Glomerular endothelial cell (primary cell): ENCODE data around the gene ZNF441. TPM values are rescaled to one million over a fixed set of nuclear protein-coding genes. Genes with fewer than 3 reads are reported as not detected.
A peak's percentile ranks its signal among the peaks of the same experiment; 100 is the strongest.
"Not testable (repeated sequence)": the region's sequence is repeated elsewhere in the genome, so short reads cannot be mapped to it uniquely, and the experiment has no call there.

Experiments used
- DNase-seq: peaks from one replicate; pipeline ENCODE4 v3.0.0-alpha.2; 2011; ENCODE audit warnings: low read depth, low spot score; ENCODE audit errors: extremely low read depth
- total RNA-seq: library from RNA; depleted of rRNA; stranded (reverse); fragments of >200 nt; gene quantifications from 2 replicates; pipeline ENCODE4 v1.2.3, GENCODE V29; 2015

Gene ZNF441
- total RNA-seq, 1 donor from 2014 or later = 3.9 TPM

- not testable (repeated sequence) for DNase-seq
Observed at GRCh38 chr19:11776669-11777068, 9.9 kb downstream of the ZNF441 start.

- DNase-seq = no peak
Observed at GRCh38 chr19:11780431-11781020, 13.7 kb downstream of the ZNF441 start.

GRCh38 chr19:11781295-11782057 lies 14.7 kb downstream of the ZNF441 start:
- DNase-seq = no peak

- DNase-seq = no peak
Observed at GRCh38 chr19:11783767-11784166, 17.0 kb downstream of the ZNF441 start.

- DNase-seq = no peak
Observed at GRCh38 chr19:11784356-11784755, 17.6 kb downstream of the ZNF441 start.

GRCh38 chr19:11787536-11787935 lies 20.7 kb downstream of the ZNF441 start:
- DNase-seq = no peak

- no peak for DNase-seq
Observed at GRCh38 chr19:11792942-11793341, 26.1 kb downstream of the ZNF441 start.

- DNase-seq = peak; percentile 63
Observed at GRCh38 chr19:11797491-11797890, 30.7 kb downstream of the ZNF441 start.

- DNase-seq = no peak
Observed at GRCh38 chr19:11798391-11799330, 31.9 kb downstream of the ZNF441 start, which contains the start of gene ZNF491. Gene ZNF491 (plus strand): TSS chr19:11798523. CDS start chr19:11805954, 7,431 bp downstream.

- no peak for DNase-seq
Observed at GRCh38 chr19:11806354-11807098, 39.7 kb downstream of the ZNF441 start.

GRCh38 chr19:11807099-11807380 lies 40.2 kb downstream of the ZNF441 start:
- DNase-seq = no peak

GRCh38 chr19:11813703-11814028 lies 46.9 kb downstream of the ZNF441 start:
- DNase-seq = no peak

GRCh38 chr19:11814029-11814699 lies 47.4 kb downstream of the ZNF441 start, which contains the start of gene ZNF440:
Gene ZNF440 (plus strand): TSS chr19:11814273. CDS start chr19:11814448, 175 bp downstream.
- peak; percentile 51 for DNase-seq

GRCh38 chr19:11814700-11815035 lies 47.9 kb downstream of the ZNF441 start:
- DNase-seq = no peak

- DNase-seq = no peak
Observed at GRCh38 chr19:11821474-11822109, 54.8 kb downstream of the ZNF441 start.

- not testable (repeated sequence) for DNase-seq
Observed at GRCh38 chr19:11828957-11829876, 62.4 kb downstream of the ZNF441 start.

- DNase-seq = no peak
Observed at GRCh38 chr19:11832253-11832912, 65.6 kb downstream of the ZNF441 start.

GRCh38 chr19:11833541-11833940 lies 66.7 kb downstream of the ZNF441 start:
- no peak for DNase-seq
